PC-9 (cell line): ENCODE measurements around the gene CLIC1.

Source experiments
- EZH2 ChIP-seq: fragments of 200-600 bp; sonication (generic); IDR thresholded peaks from 2 replicates; pipeline ENCODE4 v1.8.0; 2017; ENCODE audit warnings: antibody characterized with exemption, low read depth
- TF ChIP-seq, protein P1 (sequence below): fragments of 200-600 bp; sonication (generic); conservative IDR thresholded peaks from 2 replicates; pipeline ENCODE4 v1.6.1; 2017; ENCODE audit warnings: mixed run types, antibody characterized with exemption, mild to moderate bottlenecking, moderate library complexity

DNA sequence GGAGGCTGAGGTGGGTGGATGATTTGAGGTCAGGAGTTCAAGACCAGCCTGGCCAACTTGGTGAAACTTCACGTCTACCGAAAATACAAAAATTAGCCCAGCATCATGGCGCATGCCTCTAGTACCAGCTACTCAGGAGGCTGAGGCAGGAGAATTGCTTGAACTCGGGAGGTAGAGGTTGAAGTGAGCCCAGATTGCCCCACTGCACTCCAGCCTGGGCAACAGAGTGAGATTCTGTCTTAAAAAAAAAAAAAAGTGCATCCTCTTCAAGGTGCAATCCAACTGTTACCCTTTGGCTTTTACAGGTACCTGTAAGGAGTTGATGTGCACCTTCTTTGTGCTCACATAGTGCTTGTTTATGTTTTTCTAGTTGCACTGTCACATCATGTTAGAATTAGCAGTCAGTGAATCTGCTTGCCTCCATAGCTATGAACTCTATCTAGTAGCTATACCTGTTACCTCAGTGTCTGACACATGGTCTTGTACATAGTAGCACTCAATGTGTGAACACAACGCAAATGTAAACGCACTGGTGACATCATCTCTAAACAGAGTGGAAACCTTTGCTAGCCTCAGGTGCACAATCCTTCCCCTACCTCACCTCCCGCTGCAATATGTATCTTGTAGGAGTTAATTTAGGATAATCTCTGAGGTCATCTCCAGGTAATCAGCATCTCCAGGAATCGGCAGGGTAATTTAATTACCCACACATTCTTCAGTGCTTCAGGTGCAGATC is 13.1 kb upstream of the CLIC1 start:
- TF ChIP-seq, protein P1, sequence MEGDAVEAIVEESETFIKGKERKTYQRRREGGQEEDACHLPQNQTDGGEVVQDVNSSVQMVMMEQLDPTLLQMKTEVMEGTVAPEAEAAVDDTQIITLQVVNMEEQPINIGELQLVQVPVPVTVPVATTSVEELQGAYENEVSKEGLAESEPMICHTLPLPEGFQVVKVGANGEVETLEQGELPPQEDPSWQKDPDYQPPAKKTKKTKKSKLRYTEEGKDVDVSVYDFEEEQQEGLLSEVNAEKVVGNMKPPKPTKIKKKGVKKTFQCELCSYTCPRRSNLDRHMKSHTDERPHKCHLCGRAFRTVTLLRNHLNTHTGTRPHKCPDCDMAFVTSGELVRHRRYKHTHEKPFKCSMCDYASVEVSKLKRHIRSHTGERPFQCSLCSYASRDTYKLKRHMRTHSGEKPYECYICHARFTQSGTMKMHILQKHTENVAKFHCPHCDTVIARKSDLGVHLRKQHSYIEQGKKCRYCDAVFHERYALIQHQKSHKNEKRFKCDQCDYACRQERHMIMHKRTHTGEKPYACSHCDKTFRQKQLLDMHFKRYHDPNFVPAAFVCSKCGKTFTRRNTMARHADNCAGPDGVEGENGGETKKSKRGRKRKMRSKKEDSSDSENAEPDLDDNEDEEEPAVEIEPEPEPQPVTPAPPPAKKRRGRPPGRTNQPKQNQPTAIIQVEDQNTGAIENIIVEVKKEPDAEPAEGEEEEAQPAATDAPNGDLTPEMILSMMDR: no peak
- TF ChIP-seq EZH2: no peak
